GM23338 (cell line): ENCODE data around the gene STIL. TPM values are rescaled to one million over a fixed set of nuclear protein-coding genes. Genes with fewer than 3 reads are reported as not detected.

Experiments used
- ATAC-seq: fragments of 200-7000 bp; cut with Tn5 transposase; 3 replicates; pipeline ENCODE4 v1.9.1; 2020
- DNase-seq: peaks from one replicate; pipeline ENCODE4 v3.0.0-alpha.2; 2015; ENCODE audit warnings: low spot score
- H2AFZ ChIP-seq: fragments of 200-600 bp; sonication (generic); 2 replicates; pipeline ENCODE4 v1.8.0; 2016; ENCODE audit warnings: antibody characterized with exemption, mild to moderate bottlenecking, moderate library complexity
- H3F3A ChIP-seq: fragments of 200-600 bp; sonication (generic); replicated peaks from 2 replicates; pipeline ENCODE4 v1.8.0; 2017; ENCODE audit warnings: antibody characterized with exemption, mixed run types, low read depth
- H3K27ac ChIP-seq: fragments of 200-600 bp; sonication (generic); 2 replicates; pipeline ENCODE4 v1.6.1; 2016; ENCODE audit warnings: low read depth
- H3K27me3 ChIP-seq: fragments of 200-600 bp; sonication (generic); 2 replicates; pipeline ENCODE4 v1.8.0; 2016; ENCODE audit warnings: mild to moderate bottlenecking, mixed run types, moderate library complexity; ENCODE audit not compliant: insufficient read depth
- H3K36me3 ChIP-seq: fragments of 200-600 bp; sonication (generic); 2 replicates; pipeline ENCODE4 v1.8.0; 2016; ENCODE audit warnings: mild to moderate bottlenecking; ENCODE audit not compliant: insufficient read depth
- H3K4me1 ChIP-seq: fragments of 200-600 bp; sonication (generic); 2 replicates; pipeline ENCODE4 v1.8.0; 2016; ENCODE audit warnings: mild to moderate bottlenecking, moderate library complexity; ENCODE audit not compliant: insufficient read depth
- H3K4me2 ChIP-seq: fragments of 200-600 bp; sonication (generic); 2 replicates; pipeline ENCODE4 v1.7.1; 2017; ENCODE audit warnings: mixed run types
- H3K4me3 ChIP-seq: fragments of 200-600 bp; sonication (generic); 2 replicates; pipeline ENCODE4 v1.6.1; 2016; ENCODE audit warnings: mixed run types
- H3K79me2 ChIP-seq: fragments of 200-600 bp; sonication (generic); replicated peaks from 2 replicates; pipeline ENCODE4 v1.8.0; 2017; ENCODE audit warnings: mild to moderate bottlenecking; ENCODE audit not compliant: insufficient read depth
- H3K9me2 ChIP-seq: fragments of 200-600 bp; sonication (generic); 2 replicates; pipeline ENCODE4 v1.8.0; 2017; ENCODE audit not compliant: insufficient read depth
- H4K20me1 ChIP-seq: fragments of 200-600 bp; sonication (generic); replicated peaks from 2 replicates; pipeline ENCODE4 v1.8.0; 2017; ENCODE audit warnings: mild to moderate bottlenecking; ENCODE audit not compliant: insufficient read depth
- H3K27ac Mint-ChIP-seq: 2 replicates; pipeline ENCODE4 v1.8.0; 2020; ENCODE audit warnings: inconsistent platforms, mild to moderate bottlenecking, moderate library complexity, mixed read lengths
- H3K27me3 Mint-ChIP-seq: 3 replicates; pipeline ENCODE4 v1.8.0; 2022; ENCODE audit warnings: low read depth, mild to moderate bottlenecking, moderate library complexity, mixed read lengths, inconsistent platforms; ENCODE audit not compliant: insufficient read depth, poor library complexity
- H3K36me3 Mint-ChIP-seq: 3 replicates; pipeline ENCODE4 v1.8.0; 2021; ENCODE audit warnings: low read depth, mild to moderate bottlenecking, inconsistent platforms, moderate library complexity, mixed read lengths
- H3K4me1 Mint-ChIP-seq: 3 replicates; pipeline ENCODE4 v1.8.0; 2020; ENCODE audit warnings: mild to moderate bottlenecking, inconsistent platforms, mixed read lengths
- H3K4me3 Mint-ChIP-seq: 3 replicates; pipeline ENCODE4 v1.8.0; 2021; ENCODE audit warnings: moderate library complexity, mild to moderate bottlenecking, inconsistent platforms, mixed read lengths
- H3K9me3 Mint-ChIP-seq: 3 replicates; pipeline ENCODE4 v1.8.0; 2020; ENCODE audit warnings: moderate library complexity, mild to moderate bottlenecking, inconsistent platforms, mixed read lengths
- CREB1 ChIP-seq: fragments of 250-450 bp; sonication (Bioruptor Pico); IDR thresholded peaks from 2 replicates; pipeline ENCODE4 v1.5.0; 2020; ENCODE audit warnings: low read depth, mild to moderate bottlenecking, moderate library complexity
- EZH2 ChIP-seq: fragments of 200-600 bp; sonication (generic); IDR thresholded peaks from one replicate; pipeline ENCODE4 v1.8.0; 2017; ENCODE audit warnings: antibody characterized with exemption, mild to moderate bottlenecking, low read depth; ENCODE audit not compliant: unreplicated experiment
- EZH2phosphoT487 ChIP-seq: fragments of 200-600 bp; sonication (generic); IDR thresholded peaks from one replicate; pipeline ENCODE4 v1.8.1; 2018; ENCODE audit warnings: antibody characterized with exemption; ENCODE audit not compliant: unreplicated experiment
- JUNB ChIP-seq: IDR thresholded peaks from one replicate; pipeline ENCODE4 v1.6.1; 2016; ENCODE audit warnings: antibody characterized with exemption; ENCODE audit not compliant: unreplicated experiment
- NANOG ChIP-seq: IDR thresholded peaks from 2 replicates; pipeline ENCODE4 v1.6.1; 2016; ENCODE audit warnings: antibody characterized with exemption, borderline replicate concordance
- POLR2AphosphoS5 ChIP-seq: IDR thresholded peaks from 2 replicates; pipeline ENCODE4 v1.6.1; 2016; ENCODE audit warnings: antibody characterized with exemption, low read depth
- STAT1 ChIP-seq: IDR thresholded peaks from one replicate; pipeline ENCODE4 v1.6.1; 2016; ENCODE audit warnings: antibody characterized with exemption; ENCODE audit not compliant: unreplicated experiment
- ZNF114 ChIP-seq: fragments of 250-450 bp; sonication (Bioruptor Pico); IDR thresholded peaks from 2 replicates; pipeline ENCODE4 v1.5.0; 2020; ENCODE audit warnings: mild to moderate bottlenecking, moderate library complexity
- ZNF331 ChIP-seq: fragments of 250-450 bp; sonication (Bioruptor Pico); IDR thresholded peaks from 2 replicates; pipeline ENCODE4 v1.5.0; 2020; ENCODE audit warnings: low read depth, mild to moderate bottlenecking, moderate library complexity
- polyA plus RNA-seq: library from polyadenylated mRNA; unstranded; fragments of >200 nt; fragmentation: Nextera tagmentation; extraction: Ambion mirVana; gene quantifications from 2 replicates; pipeline ENCODE4 v1.2.1, GENCODE V29; 2016
- total RNA-seq: library from RNA; depleted of rRNA; stranded (reverse); fragments of >200 nt; shearing (Covaris generic); gene quantifications from 2 replicates; pipeline ENCODE4 v1.2.3, GENCODE V29; 2014
- TF ChIP-seq, protein P1 (sequence below): IDR thresholded peaks from 2 replicates; pipeline ENCODE4 v1.6.1; 2016; ENCODE audit warnings: antibody characterized with exemption
- TF ChIP-seq, protein P2 (sequence below): fragments of 250-450 bp; sonication (Bioruptor Pico); IDR thresholded peaks from 2 replicates; pipeline ENCODE4 v1.5.0; 2020; ENCODE audit warnings: mild to moderate bottlenecking, moderate library complexity
- TF ChIP-seq, protein P3 (sequence below): IDR thresholded peaks from one replicate; pipeline ENCODE4 v1.6.1; 2018; ENCODE audit warnings: antibody characterized with exemption; ENCODE audit not compliant: unreplicated experiment
- TF ChIP-seq, protein P4 (sequence below), 2 experiments: fragments of 200-600 bp in 1 of 2; sonication (generic) in 1 of 2; conservative IDR thresholded peaks; 2 replicates each; pipeline versions ENCODE4 v1.5.1 to v1.6.1; 2016 to 2017; ENCODE audit warnings: antibody characterized with exemption in 2 of 2, low read depth in 2 of 2, mild to moderate bottlenecking in 2 of 2, moderate library complexity in 1 of 2

STIL gene
- total and polyA plus RNA-seq, 2 experiments from 2014 or later: 15.6 to 38.2 TPM

DNA sequence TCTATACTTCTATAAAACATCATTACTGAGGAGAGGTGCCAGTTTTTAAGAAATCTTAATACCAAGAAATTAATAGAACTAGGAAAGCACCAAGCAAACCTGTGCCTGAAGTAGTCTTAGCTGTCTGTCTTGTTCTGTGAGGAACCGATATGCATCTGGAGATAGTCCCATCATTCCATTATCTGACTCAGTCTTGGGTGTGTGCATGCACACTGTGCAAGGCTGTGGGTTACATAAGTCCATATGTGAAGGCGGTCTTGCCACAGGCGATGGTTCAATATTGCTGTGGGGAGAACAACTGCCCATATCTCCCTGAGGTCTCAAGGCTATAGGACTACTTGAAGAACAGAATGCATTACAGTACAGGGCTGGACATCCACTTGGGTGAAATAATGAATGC, 33.8 kb downstream of the STIL start:
- Mint-ChIP-seq H3K4me1 (no peaks in the 10 kb centered on the region), H3K36me3 (peaks cover 42% of the 10 kb centered on the region), H3K9me3 (no peaks in the 10 kb centered on the region), H3K4me3 (no peak overlapping the region), H3K27me3 (no peaks in the 10 kb centered on the region), H3K27ac (no peak overlapping the region)
- Histone ChIP-seq H2AFZ (no peak overlapping the region), H3K36me3 (peaks cover 62% of the 10 kb centered on the region), H3F3A (no peaks in the 10 kb centered on the region), H3K79me2 (peaks cover 21% of the 10 kb centered on the region), H3K27ac (no peak overlapping the region), H3K4me3 (no peak overlapping the region), H3K27me3 (no peaks in the 10 kb centered on the region), H4K20me1 (peaks cover 29% of the 10 kb centered on the region), H3K4me2 (no peak overlapping the region), H3K9me2 (no peaks in the 10 kb centered on the region), H3K4me1 (no peaks in the 10 kb centered on the region)
- ATAC-seq (no peak), DNase-seq (no peak)
- TF ChIP-seq, protein P1, sequence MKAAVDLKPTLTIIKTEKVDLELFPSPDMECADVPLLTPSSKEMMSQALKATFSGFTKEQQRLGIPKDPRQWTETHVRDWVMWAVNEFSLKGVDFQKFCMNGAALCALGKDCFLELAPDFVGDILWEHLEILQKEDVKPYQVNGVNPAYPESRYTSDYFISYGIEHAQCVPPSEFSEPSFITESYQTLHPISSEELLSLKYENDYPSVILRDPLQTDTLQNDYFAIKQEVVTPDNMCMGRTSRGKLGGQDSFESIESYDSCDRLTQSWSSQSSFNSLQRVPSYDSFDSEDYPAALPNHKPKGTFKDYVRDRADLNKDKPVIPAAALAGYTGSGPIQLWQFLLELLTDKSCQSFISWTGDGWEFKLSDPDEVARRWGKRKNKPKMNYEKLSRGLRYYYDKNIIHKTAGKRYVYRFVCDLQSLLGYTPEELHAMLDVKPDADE: no peak
- TF ChIP-seq NANOG (no peak), EZH2 (no peak), CREB1 (CRISPR knock-in tag) (no peak), STAT1 (no peak), EZH2phosphoT487 (no peak), ZNF331 (CRISPR knock-in tag) (no peak), ZNF114 (CRISPR knock-in tag) (no peak), POLR2AphosphoS5 (no peak), JUNB (no peak)
- TF ChIP-seq, protein P2, sequence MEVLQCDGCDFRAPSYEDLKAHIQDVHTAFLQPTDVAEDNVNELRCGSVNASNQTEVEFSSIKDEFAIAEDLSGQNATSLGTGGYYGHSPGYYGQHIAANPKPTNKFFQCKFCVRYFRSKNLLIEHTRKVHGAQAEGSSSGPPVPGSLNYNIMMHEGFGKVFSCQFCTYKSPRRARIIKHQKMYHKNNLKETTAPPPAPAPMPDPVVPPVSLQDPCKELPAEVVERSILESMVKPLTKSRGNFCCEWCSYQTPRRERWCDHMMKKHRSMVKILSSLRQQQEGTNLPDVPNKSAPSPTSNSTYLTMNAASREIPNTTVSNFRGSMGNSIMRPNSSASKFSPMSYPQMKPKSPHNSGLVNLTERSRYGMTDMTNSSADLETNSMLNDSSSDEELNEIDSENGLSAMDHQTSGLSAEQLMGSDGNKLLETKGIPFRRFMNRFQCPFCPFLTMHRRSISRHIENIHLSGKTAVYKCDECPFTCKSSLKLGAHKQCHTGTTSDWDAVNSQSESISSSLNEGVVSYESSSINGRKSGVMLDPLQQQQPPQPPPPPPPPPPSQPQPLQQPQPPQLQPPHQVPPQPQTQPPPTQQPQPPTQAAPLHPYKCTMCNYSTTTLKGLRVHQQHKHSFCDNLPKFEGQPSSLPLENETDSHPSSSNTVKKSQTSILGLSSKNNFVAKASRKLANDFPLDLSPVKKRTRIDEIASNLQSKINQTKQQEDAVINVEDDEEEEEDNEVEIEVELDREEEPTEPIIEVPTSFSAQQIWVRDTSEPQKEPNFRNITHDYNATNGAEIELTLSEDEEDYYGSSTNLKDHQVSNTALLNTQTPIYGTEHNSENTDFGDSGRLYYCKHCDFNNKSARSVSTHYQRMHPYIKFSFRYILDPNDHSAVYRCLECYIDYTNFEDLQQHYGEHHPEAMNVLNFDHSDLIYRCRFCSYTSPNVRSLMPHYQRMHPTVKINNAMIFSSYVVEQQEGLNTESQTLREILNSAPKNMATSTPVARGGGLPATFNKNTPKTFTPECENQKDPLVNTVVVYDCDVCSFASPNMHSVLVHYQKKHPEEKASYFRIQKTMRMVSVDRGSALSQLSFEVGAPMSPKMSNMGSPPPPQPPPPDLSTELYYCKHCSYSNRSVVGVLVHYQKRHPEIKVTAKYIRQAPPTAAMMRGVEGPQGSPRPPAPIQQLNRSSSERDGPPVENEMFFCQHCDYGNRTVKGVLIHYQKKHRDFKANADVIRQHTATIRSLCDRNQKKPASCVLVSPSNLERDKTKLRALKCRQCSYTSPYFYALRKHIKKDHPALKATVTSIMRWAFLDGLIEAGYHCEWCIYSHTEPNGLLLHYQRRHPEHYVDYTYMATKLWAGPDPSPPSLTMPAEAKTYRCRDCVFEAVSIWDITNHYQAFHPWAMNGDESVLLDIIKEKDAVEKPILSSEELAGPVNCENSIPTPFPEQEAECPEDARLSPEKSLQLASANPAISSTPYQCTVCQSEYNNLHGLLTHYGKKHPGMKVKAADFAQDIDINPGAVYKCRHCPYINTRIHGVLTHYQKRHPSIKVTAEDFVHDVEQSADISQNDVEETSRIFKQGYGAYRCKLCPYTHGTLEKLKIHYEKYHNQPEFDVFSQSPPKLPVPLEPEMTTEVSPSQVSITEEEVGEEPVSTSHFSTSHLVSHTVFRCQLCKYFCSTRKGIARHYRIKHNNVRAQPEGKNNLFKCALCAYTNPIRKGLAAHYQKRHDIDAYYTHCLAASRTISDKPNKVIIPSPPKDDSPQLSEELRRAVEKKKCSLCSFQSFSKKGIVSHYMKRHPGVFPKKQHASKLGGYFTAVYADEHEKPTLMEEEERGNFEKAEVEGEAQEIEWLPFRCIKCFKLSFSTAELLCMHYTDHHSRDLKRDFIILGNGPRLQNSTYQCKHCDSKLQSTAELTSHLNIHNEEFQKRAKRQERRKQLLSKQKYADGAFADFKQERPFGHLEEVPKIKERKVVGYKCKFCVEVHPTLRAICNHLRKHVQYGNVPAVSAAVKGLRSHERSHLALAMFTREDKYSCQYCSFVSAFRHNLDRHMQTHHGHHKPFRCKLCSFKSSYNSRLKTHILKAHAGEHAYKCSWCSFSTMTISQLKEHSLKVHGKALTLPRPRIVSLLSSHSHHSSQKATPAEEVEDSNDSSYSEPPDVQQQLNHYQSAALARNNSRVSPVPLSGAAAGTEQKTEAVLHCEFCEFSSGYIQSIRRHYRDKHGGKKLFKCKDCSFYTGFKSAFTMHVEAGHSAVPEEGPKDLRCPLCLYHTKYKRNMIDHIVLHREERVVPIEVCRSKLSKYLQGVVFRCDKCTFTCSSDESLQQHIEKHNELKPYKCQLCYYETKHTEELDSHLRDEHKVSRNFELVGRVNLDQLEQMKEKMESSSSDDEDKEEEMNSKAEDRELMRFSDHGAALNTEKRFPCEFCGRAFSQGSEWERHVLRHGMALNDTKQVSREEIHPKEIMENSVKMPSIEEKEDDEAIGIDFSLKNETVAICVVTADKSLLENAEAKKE (CRISPR knock-in tag): no peak
- TF ChIP-seq, protein P3, sequence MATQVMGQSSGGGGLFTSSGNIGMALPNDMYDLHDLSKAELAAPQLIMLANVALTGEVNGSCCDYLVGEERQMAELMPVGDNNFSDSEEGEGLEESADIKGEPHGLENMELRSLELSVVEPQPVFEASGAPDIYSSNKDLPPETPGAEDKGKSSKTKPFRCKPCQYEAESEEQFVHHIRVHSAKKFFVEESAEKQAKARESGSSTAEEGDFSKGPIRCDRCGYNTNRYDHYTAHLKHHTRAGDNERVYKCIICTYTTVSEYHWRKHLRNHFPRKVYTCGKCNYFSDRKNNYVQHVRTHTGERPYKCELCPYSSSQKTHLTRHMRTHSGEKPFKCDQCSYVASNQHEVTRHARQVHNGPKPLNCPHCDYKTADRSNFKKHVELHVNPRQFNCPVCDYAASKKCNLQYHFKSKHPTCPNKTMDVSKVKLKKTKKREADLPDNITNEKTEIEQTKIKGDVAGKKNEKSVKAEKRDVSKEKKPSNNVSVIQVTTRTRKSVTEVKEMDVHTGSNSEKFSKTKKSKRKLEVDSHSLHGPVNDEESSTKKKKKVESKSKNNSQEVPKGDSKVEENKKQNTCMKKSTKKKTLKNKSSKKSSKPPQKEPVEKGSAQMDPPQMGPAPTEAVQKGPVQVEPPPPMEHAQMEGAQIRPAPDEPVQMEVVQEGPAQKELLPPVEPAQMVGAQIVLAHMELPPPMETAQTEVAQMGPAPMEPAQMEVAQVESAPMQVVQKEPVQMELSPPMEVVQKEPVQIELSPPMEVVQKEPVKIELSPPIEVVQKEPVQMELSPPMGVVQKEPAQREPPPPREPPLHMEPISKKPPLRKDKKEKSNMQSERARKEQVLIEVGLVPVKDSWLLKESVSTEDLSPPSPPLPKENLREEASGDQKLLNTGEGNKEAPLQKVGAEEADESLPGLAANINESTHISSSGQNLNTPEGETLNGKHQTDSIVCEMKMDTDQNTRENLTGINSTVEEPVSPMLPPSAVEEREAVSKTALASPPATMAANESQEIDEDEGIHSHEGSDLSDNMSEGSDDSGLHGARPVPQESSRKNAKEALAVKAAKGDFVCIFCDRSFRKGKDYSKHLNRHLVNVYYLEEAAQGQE: no peak
- TF ChIP-seq, protein P4, sequence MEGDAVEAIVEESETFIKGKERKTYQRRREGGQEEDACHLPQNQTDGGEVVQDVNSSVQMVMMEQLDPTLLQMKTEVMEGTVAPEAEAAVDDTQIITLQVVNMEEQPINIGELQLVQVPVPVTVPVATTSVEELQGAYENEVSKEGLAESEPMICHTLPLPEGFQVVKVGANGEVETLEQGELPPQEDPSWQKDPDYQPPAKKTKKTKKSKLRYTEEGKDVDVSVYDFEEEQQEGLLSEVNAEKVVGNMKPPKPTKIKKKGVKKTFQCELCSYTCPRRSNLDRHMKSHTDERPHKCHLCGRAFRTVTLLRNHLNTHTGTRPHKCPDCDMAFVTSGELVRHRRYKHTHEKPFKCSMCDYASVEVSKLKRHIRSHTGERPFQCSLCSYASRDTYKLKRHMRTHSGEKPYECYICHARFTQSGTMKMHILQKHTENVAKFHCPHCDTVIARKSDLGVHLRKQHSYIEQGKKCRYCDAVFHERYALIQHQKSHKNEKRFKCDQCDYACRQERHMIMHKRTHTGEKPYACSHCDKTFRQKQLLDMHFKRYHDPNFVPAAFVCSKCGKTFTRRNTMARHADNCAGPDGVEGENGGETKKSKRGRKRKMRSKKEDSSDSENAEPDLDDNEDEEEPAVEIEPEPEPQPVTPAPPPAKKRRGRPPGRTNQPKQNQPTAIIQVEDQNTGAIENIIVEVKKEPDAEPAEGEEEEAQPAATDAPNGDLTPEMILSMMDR (conservative IDR thresholded peaks at IDR 0.05; ENCODE audit: low read depth in 2 of 2): no peak
